K562 (cell line): ENCODE measurements around the gene PLCL2.

Source experiments
- BDP1 ChIP-seq: IDR thresholded peaks from 3 replicates; pipeline ENCODE4 v1.6.1; 2011; ENCODE audit not compliant: insufficient read length, insufficient read depth
- BRCA1 ChIP-seq, 2 experiments: fragments of 450-650 bp in 1 of 2; sonication (generic) in 1 of 2; formaldehyde crosslinking in 1 of 2; IDR thresholded peaks; 2 replicates each; pipeline versions ENCODE4 v1.5.0 to v1.6.1; 2017 to 2020; ENCODE audit warnings: mild to moderate bottlenecking in 1 of 2, missing genetic modification reagents in 1 of 2
- GABPA ChIP-seq: fragments of 200-800 bp; sonication (Bioruptor generic); conservative IDR thresholded peaks from 2 replicates; pipeline ENCODE4 v1.6.1; 2016; ENCODE audit warnings: low read depth, missing genetic modification characterization, missing compliant biosample characterization
- MAFK ChIP-seq: IDR thresholded peaks from 2 replicates; pipeline ENCODE4 v1.6.1; 2011; ENCODE audit warnings: low read length, improper control_type of control experiment
- MYC ChIP-seq, 2 experiments: fragments of 250-450 bp in 1 of 2; sonication (Bioruptor Pico) in 1 of 2; IDR thresholded peaks; 2 replicates each; pipeline versions ENCODE4 v1.5.1 to v1.6.1; 2012 to 2021; ENCODE audit warnings: low read depth in 2 of 2, borderline replicate concordance in 1 of 2, improper control_type of control experiment in 1 of 2, low read length in 1 of 2, mild to moderate bottlenecking in 1 of 2, moderate library complexity in 1 of 2
- NFE2 ChIP-seq: IDR thresholded peaks from 2 replicates; pipeline ENCODE4 v1.6.1; 2014; ENCODE audit warnings: antibody characterized with exemption, low read depth
- NR2C2 ChIP-seq, 2 experiments: fragments of 200-800 bp in 1 of 2; sonication (Bioruptor generic) in 1 of 2; sonication (generic) in 1 of 2; formaldehyde crosslinking in 1 of 2; IDR thresholded peaks; 2 replicates each; pipeline versions ENCODE4 v1.6.1 to v1.8.0; 2016 to 2022; ENCODE audit warnings: mild to moderate bottlenecking in 1 of 2, missing compliant biosample characterization in 1 of 2, missing genetic modification characterization in 1 of 2, missing genetic modification reagents in 1 of 2
- NUFIP1 ChIP-seq: fragments of 450-650 bp; IDR thresholded peaks from 2 replicates; pipeline ENCODE4 v1.6.1; 2018; ENCODE audit not compliant: partially characterized antibody
- SMAD1 ChIP-seq: fragments of 150-350 bp; IDR thresholded peaks from 2 replicates; pipeline ENCODE4 v1.6.1; 2014; ENCODE audit warnings: low read length, low read depth; ENCODE audit not compliant: partially characterized antibody
- ZBED1 ChIP-seq: IDR thresholded peaks from 2 replicates; pipeline ENCODE4 v1.6.1; 2014
- ZBTB7A ChIP-seq: IDR thresholded peaks from 2 replicates; pipeline ENCODE4 v1.6.1; 2011; ENCODE audit warnings: low read depth, mild to moderate bottlenecking, low read length, moderate library complexity, borderline replicate concordance; ENCODE audit not compliant: control insufficient read depth
- TF ChIP-seq, protein P1 (sequence below): sonication (generic); formaldehyde crosslinking; IDR thresholded peaks from 2 replicates; pipeline ENCODE4 v1.8.1; 2022; ENCODE audit warnings: missing genetic modification reagents
- TF ChIP-seq, protein P2 (sequence below): sonication (generic); formaldehyde crosslinking; IDR thresholded peaks from 2 replicates; pipeline ENCODE4 v1.9.0; 2022; ENCODE audit warnings: mild to moderate bottlenecking, missing genetic modification reagents
- TF ChIP-seq, protein P3 (sequence below): sonication (generic); formaldehyde crosslinking; IDR thresholded peaks from 2 replicates; pipeline ENCODE4 v1.8.0; 2022; ENCODE audit warnings: missing genetic modification reagents, mild to moderate bottlenecking, borderline replicate concordance

DNA sequence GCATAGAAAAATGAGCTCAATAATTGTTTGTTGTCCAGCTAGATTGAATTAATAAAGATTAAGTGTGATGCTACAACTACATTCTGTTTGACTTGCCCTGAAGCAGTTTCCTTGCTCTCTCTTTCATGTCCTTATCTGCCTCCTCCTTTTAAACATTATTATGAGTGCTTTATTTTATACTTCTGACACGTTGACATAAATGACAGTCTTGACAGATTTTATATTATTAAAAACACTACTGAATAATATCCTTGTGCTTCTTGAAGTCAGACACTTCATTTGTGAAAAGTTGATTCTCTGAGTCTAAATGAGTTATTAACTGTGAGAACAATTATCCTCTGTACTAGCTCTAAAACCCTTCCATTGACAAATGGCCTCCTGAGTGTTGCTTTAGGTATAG lies 58.2 kb downstream of the PLCL2 start:
- TF ChIP-seq BDP1, result no peak
- TF ChIP-seq MYC (IDR thresholded peaks at IDR 0.05; ENCODE audit: low read depth, low read length), result no peak
- no peak for TF ChIP-seq MYC (CRISPR knock-in tag; IDR thresholded peaks at IDR 0.05; ENCODE audit: borderline replicate concordance, low read depth)
- no peak for TF ChIP-seq NR2C2 (CRISPR knock-in tag; IDR thresholded peaks at IDR 0.05)
- no peak for TF ChIP-seq NR2C2 (tag; IDR thresholded peaks at IDR 0.05)
- TF ChIP-seq, protein P1, sequence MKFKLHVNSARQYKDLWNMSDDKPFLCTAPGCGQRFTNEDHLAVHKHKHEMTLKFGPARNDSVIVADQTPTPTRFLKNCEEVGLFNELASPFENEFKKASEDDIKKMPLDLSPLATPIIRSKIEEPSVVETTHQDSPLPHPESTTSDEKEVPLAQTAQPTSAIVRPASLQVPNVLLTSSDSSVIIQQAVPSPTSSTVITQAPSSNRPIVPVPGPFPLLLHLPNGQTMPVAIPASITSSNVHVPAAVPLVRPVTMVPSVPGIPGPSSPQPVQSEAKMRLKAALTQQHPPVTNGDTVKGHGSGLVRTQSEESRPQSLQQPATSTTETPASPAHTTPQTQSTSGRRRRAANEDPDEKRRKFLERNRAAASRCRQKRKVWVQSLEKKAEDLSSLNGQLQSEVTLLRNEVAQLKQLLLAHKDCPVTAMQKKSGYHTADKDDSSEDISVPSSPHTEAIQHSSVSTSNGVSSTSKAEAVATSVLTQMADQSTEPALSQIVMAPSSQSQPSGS (CRISPR knock-in tag), result no peak
- no peak for TF ChIP-seq BRCA1 (IDR thresholded peaks at IDR 0.05)
- TF ChIP-seq BRCA1 (CRISPR knock-in tag; IDR thresholded peaks at IDR 0.05), result no peak
- no peak for TF ChIP-seq GABPA (tag)
- TF ChIP-seq NUFIP1, result no peak
- TF ChIP-seq, protein P2, sequence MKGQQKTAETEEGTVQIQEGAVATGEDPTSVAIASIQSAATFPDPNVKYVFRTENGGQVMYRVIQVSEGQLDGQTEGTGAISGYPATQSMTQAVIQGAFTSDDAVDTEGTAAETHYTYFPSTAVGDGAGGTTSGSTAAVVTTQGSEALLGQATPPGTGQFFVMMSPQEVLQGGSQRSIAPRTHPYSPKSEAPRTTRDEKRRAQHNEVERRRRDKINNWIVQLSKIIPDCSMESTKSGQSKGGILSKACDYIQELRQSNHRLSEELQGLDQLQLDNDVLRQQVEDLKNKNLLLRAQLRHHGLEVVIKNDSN (CRISPR knock-in tag), result no peak
- TF ChIP-seq ZBTB7A, result no peak
- TF ChIP-seq, protein P3, sequence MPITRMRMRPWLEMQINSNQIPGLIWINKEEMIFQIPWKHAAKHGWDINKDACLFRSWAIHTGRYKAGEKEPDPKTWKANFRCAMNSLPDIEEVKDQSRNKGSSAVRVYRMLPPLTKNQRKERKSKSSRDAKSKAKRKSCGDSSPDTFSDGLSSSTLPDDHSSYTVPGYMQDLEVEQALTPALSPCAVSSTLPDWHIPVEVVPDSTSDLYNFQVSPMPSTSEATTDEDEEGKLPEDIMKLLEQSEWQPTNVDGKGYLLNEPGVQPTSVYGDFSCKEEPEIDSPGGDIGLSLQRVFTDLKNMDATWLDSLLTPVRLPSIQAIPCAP (CRISPR knock-in tag), result no peak
- no peak for TF ChIP-seq NFE2
- TF ChIP-seq SMAD1, result no peak
- no peak for TF ChIP-seq ZBED1
- no peak for TF ChIP-seq MAFK
